ENCODE data around the gene TBXA2R.
A peak's percentile ranks its signal among the peaks of the same experiment; 100 is the strongest.
"Not testable (repeated sequence)": the region's sequence is repeated elsewhere in the genome, so short reads cannot be mapped to it uniquely, and the experiment has no call there.

TBXA2R gene

DNA sequence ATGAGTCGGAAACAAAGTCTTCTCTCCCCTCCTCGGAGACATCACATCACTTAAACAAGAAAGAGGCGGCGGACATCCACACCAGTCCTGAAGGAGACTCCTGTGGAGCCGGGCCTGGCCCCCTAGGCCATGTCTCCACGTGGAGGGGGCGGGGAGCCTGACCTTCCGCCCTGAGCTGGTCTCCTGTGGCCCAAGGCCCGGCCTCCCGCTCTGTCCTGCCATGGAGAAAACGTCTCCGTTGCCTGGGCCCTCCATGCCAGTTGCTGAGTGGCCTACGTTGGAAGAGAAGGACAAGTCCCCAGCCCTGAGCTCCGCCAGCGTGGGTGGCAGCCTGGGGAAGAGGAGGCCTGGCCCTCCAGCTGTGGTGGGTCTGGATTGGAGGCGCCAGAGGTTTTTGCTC is 25.4 kb upstream of the TBXA2R start:
- H3K36me3 ChIP-seq: peaks cover 41% of the 10 kb centered on the region
- H3K27ac ChIP-seq: no peak overlapping the region
- peaks cover 3 to 4% of the 10 kb centered on the region in 2 experiments for H3K4me1 ChIP-seq (ENCODE audit: control insufficient read depth in 1 of 2, insufficient read depth in 1 of 2, low read depth in 1 of 2, low read length in 1 of 2)

DNA sequence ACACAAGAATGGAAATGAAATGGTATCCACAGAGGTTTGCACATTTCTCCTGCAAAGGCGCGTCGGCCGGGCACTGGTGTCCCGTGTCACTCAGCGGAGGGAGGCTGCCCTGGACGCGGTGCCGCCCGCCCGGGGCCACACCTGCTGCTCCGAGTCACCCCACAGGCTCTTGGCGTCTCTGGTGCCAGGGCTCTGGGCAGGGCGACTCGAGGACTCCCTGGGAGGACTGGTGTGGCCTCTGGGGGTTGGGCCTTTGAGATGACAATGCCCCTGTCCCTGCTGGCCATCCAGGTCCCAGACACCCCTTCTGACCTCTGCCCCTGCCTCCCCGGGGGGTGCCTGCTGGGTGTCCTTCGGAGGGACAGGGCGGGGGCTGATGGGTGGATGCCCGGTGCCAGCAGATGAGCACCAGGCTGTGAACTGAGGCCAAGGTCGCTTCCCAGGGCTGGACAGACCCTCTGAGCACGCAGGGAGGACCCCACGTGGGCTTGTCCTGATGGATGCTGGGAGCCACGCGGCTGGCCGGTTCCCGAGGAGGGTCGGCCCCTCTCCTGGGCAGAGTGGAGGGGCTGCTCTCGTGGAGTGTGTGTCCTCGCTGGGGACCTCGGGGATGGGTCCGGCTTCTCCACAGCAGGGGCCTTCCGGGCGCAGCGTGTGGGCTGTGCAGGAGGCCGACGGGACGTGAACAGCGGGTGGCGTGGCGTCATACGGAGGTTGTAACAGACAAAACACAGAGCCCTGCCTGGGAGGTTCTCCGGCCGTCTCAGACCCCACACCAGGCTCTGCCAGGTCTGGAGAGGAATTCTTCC is 24.6 kb upstream of the TBXA2R start:
- Histone ChIP-seq H3K9me3 (no peaks in the 10 kb centered on the region), H3K27me3 (no peaks in the 10 kb centered on the region), H3K4me1 (ENCODE audit: control insufficient read depth in 1 of 2, insufficient read depth in 1 of 2, low read depth in 1 of 2, low read length in 1 of 2) (peaks cover 4 to 12% of the 10 kb centered on the region in 2 experiments), H3K36me3 (peaks cover 34% of the 10 kb centered on the region), H3K4me3 (ENCODE audit: low read depth in 1 of 2, low read length in 1 of 2) (no peak overlapping the region), H3K27ac (no peak overlapping the region)
- TF ChIP-seq, protein P1, sequence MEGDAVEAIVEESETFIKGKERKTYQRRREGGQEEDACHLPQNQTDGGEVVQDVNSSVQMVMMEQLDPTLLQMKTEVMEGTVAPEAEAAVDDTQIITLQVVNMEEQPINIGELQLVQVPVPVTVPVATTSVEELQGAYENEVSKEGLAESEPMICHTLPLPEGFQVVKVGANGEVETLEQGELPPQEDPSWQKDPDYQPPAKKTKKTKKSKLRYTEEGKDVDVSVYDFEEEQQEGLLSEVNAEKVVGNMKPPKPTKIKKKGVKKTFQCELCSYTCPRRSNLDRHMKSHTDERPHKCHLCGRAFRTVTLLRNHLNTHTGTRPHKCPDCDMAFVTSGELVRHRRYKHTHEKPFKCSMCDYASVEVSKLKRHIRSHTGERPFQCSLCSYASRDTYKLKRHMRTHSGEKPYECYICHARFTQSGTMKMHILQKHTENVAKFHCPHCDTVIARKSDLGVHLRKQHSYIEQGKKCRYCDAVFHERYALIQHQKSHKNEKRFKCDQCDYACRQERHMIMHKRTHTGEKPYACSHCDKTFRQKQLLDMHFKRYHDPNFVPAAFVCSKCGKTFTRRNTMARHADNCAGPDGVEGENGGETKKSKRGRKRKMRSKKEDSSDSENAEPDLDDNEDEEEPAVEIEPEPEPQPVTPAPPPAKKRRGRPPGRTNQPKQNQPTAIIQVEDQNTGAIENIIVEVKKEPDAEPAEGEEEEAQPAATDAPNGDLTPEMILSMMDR (IDR thresholded peaks at IDR 0.05): no peak

More for the DNA sequence above, 25.4 kb upstream of the TBXA2R start:
- Histone ChIP-seq H3K4me3 (ENCODE audit: low read depth in 1 of 2, low read length in 1 of 2) (no peak overlapping the region), H3K9me3 (no peaks in the 10 kb centered on the region), H3K27me3 (no peaks in the 10 kb centered on the region)
- TF ChIP-seq, protein P1 (IDR thresholded peaks at IDR 0.05): no peak

DNA sequence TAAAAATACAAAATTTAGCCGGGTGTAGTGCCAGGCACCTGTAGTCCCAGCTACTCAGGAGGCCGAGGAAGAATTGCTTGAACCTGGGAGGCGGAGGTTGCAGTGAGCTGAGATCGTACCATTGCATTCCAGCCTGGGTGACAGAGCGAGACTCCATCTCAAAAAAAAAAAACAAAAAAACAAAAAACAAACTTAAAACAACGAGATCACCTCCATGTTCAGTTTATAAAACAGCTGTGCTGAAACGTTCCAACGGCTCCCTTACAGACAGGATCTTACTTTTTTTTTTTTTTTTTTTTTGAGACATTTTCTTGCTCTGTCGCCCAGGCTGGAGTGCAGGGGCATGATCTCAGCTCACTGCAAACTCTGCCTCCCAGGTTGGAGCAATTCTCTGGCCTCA is 22.1 kb upstream of the TBXA2R start:
- H3K36me3 ChIP-seq: peaks cover 31% of the 10 kb centered on the region
- H3K4me3 ChIP-seq (ENCODE audit: low read depth in 1 of 2, low read length in 1 of 2); H3K27ac ChIP-seq; H3K9me3 ChIP-seq; H3K27me3 ChIP-seq: not testable (repeated sequence)
- H3K4me1 ChIP-seq (ENCODE audit: control insufficient read depth in 1 of 2, insufficient read depth in 1 of 2, low read depth in 1 of 2, low read length in 1 of 2): peaks cover 14 to 25% of the 10 kb centered on the region in 2 experiments

DNA sequence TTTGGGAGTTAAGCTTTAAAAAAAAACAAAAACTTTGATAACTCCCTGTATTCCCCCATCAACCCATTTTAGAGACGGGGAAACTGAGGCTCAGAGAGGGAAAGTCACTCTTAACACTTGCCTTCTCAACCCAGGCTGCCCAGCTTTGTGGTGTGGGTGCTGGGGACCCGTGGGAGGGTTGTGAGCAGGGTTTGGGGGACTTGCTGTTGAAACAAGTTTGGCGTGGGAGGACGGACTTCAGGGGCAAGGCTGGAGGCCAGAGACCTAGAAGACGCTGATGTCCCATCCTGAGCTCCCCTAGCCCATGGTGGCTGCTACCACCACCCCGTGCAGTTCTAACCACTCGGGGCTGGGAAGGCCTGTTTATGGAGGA is 20.7 kb upstream of the TBXA2R start:
- TF ChIP-seq, protein P1 (IDR thresholded peaks at IDR 0.05): no peak
- peaks cover 29% of the 10 kb centered on the region for H3K36me3 ChIP-seq
- H3K27ac ChIP-seq: peak overlapping the region; percentile 89
- H3K27me3 ChIP-seq: no peaks in the 10 kb centered on the region
- peaks cover 14 to 25% of the 10 kb centered on the region in 2 experiments for H3K4me1 ChIP-seq (ENCODE audit: control insufficient read depth in 1 of 2, insufficient read depth in 1 of 2, low read depth in 1 of 2, low read length in 1 of 2)
- peak overlapping the region; percentile 83 to 99 for H3K4me3 ChIP-seq (ENCODE audit: low read depth in 1 of 2, low read length in 1 of 2)
- H3K9me3 ChIP-seq: no peaks in the 10 kb centered on the region

DNA sequence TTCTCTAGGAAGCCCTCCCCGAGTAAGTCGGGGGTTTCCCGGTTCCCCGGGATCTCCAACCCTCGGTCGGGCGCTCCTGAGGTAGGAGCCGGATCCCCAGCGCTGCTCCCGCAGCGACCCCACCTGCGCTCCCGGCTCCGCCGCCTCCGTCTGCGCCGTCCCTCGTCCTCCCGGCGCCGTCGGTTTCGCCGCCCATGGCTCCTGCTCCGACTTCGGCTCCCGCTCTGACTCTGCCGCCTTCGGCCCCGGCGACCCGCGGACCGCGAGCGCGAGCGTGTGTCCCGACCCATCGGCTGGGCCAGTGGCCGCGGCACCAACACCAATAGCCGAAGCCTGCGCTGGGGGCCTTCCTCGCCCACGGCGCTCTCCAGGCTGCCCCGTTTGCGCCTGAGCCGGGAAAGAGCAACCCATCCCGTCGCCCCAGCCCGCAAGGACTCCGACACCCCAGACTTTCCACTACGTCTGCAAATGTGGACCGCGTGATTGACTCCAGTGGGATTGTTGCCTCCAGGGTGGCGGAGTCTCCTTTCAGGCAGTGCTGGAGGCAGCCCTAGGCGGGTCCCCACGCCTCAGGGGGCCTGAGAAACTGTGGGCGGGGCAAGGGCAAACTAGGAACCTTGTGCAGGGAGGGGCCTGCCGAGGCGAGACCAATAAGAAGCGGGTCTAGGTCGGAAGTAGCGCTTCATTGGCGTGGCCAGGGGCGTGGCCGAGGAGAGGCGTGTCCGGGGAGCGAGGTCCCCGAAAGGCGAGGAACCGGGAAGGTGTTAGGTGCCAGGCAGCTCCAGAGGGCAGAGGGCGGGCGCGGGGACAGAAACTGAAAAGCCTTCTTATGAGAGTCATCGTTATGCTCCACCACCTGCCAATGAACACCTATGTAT is 20.0 kb upstream of the TBXA2R start, which contains the start of gene CACTIN:
Gene CACTIN (minus strand): TSS at position 318 of the 878 bp plus-strand sequence. CDS start 28 bp downstream, at position 290.
- TF ChIP-seq, protein P1 (IDR thresholded peaks at IDR 0.05): peak; percentile 39
- Histone ChIP-seq H3K4me1 (ENCODE audit: control insufficient read depth in 1 of 2, insufficient read depth in 1 of 2, low read depth in 1 of 2, low read length in 1 of 2) (peaks cover 14 to 25% of the 10 kb centered on the region in 2 experiments), H3K36me3 (peaks cover 27% of the 10 kb centered on the region), H3K4me3 (ENCODE audit: low read depth in 1 of 2, low read length in 1 of 2) (peak within 1 kb of the TSS; percentile 83 to 99), H3K9me3 (no peaks in the 10 kb centered on the region), H3K27ac (peak within 1 kb of the TSS; percentile 89), H3K27me3 (no peaks in the 10 kb centered on the region)
